Neural progenitor cell (in vitro differentiated cells): ENCODE data around the gene MORN1.

Experiments
- EZH2 ChIP-seq: fragments of 200-600 bp; sonication (generic); IDR thresholded peaks from 2 replicates; pipeline ENCODE4 v1.6.1; 2017; ENCODE audit warnings: antibody characterized with exemption, mild to moderate bottlenecking, moderate library complexity
- EZH2phosphoT487 ChIP-seq: fragments of 200-600 bp; sonication (generic); IDR thresholded peaks from 2 replicates; pipeline ENCODE4 v1.6.1; 2017; ENCODE audit warnings: antibody characterized with exemption
- TF ChIP-seq, protein P1 (sequence below): fragments of 200-600 bp; sonication (generic); IDR thresholded peaks from 2 replicates; pipeline ENCODE4 v1.5.1; 2017; ENCODE audit warnings: antibody characterized with exemption, mild to moderate bottlenecking

DNA sequence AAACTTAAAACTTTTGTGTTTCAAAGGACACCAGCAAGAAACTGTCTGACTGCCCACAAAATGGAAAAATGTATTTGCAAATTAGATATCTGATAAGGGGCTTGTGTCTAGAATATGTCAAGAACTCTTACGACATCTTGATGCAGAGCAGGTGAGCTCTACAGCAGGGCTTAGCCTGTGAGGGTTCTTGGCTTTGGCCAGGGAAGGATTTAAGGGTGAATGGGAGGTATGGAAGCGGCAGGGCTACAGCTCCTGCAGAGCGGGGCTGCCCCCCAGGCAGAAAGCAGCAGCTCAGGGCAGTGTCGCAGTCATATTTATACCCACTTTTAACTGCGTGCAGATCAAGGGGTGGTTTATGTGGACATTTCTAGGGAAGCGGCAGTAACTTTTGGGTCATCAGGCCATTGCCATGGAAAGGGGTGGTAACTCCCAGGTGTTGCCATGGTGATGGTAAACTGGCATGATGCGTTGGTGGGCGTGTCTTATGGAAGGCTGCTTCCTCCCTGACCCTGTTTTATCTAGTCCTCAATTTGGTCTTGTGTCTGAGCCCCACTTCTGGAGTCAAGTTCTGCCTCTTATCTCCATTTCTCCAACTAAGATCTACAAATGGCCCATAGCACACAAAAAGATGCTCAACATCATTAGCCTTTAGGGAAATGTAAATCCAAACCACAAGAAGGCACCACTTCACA, 23.2 kb downstream of the MORN1 start:
- TF ChIP-seq, protein P1, sequence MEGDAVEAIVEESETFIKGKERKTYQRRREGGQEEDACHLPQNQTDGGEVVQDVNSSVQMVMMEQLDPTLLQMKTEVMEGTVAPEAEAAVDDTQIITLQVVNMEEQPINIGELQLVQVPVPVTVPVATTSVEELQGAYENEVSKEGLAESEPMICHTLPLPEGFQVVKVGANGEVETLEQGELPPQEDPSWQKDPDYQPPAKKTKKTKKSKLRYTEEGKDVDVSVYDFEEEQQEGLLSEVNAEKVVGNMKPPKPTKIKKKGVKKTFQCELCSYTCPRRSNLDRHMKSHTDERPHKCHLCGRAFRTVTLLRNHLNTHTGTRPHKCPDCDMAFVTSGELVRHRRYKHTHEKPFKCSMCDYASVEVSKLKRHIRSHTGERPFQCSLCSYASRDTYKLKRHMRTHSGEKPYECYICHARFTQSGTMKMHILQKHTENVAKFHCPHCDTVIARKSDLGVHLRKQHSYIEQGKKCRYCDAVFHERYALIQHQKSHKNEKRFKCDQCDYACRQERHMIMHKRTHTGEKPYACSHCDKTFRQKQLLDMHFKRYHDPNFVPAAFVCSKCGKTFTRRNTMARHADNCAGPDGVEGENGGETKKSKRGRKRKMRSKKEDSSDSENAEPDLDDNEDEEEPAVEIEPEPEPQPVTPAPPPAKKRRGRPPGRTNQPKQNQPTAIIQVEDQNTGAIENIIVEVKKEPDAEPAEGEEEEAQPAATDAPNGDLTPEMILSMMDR: no peak
- TF ChIP-seq EZH2 (no peak), EZH2phosphoT487 (no peak)
